ENCODE measurements around the gene DUXA. TPM values are rescaled to one million over a fixed set of nuclear protein-coding genes. Genes with fewer than 3 reads are reported as not detected.
"Not testable (repeated sequence)": the region's sequence is repeated elsewhere in the genome, so short reads cannot be mapped to it uniquely, and the experiment has no call there.

DUXA gene
- total and polyA plus RNA-seq, 3 experiments from 2014 or later: not detected

DNA sequence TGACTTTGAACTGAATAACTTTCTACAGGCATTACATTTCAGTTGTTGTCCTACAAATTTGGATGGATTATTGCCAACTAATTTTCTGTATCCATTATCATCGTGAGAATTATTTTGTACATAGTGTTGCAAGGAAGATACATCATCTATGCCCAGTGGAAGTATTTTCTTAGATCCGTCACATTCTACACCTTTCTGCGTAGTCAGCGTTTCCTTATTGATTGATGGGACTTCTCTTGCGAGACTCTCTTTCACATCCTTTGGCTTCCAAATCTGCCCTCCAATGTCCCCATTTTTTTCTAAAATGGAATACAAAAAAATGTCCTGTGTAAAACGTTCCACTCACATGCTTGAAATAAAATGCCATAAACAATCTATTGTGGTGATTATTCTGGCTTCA is 31.5 kb downstream of the DUXA start:
- H3K9me3 Mint-ChIP-seq: peaks cover 3 to 40% (median 24%) of the 10 kb centered on the region in 5 donors
- Histone ChIP-seq H3K9me3 (ENCODE audit: low read length) (no peaks in the 10 kb centered on the region), H3K4me3 (ENCODE audit: low read length) (no peak overlapping the region), H3K4me1 (ENCODE audit: insufficient read depth, low read length) (no peaks in the 10 kb centered on the region), H3K27ac (ENCODE audit: low read depth, low read length) (no peak overlapping the region), H3K36me3 (ENCODE audit: insufficient read depth, low read length) (no peaks in the 10 kb centered on the region), H3K27me3 (ENCODE audit: insufficient read depth, low read length, poor library complexity, severe bottlenecking) (no peaks in the 10 kb centered on the region)
- ChIA-PET CTCF (no interaction called here), POLR2A (no interaction called here)
- no peak for DNase-seq
- no peak overlapping the region for H3K4me3 Mint-ChIP-seq
- H3K36me3 Mint-ChIP-seq: peaks cover 0 to 9% (median 3%) of the 10 kb centered on the region in 3 donors
- no peaks in the 10 kb centered on the region for H3K4me1 Mint-ChIP-seq
- H3K27me3 Mint-ChIP-seq: peaks cover 12 to 25% of the 10 kb centered on the region in 2 donors
- H3K27ac Mint-ChIP-seq: no peak overlapping the region

DNA sequence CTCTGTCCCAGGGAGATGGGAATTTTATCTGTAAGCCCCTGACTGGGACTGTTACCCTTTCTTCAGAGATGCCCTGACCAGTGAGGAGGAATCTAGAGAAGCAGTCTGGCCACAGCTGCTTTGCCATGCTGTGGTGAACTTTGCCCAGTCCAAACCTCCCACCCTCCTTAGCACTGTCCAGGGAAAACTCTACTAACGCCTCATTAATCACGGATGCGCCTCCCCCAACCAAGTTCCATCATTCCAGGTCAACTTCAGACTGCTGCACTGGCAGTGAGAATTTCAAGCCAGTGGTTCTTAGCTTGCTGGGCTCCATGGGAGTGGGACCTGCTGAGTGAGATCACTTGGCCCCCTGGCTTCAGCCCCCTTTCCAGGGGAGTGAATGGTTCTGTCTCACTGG is 39.9 kb downstream of the DUXA start:
- H3K36me3 Mint-ChIP-seq; H3K4me3 Mint-ChIP-seq; H3K27ac ChIP-seq (ENCODE audit: low read depth, low read length); H3K4me1 Mint-ChIP-seq; H3K27me3 ChIP-seq (ENCODE audit: insufficient read depth, low read length, poor library complexity, severe bottlenecking); H3K4me3 ChIP-seq (ENCODE audit: low read length); POLR2A ChIA-PET; H3K4me1 ChIP-seq (ENCODE audit: insufficient read depth, low read length); H3K9me3 ChIP-seq (ENCODE audit: low read length); CTCF ChIA-PET; DNase-seq; H3K27ac Mint-ChIP-seq; H3K36me3 ChIP-seq (ENCODE audit: insufficient read depth, low read length): not testable (repeated sequence)
- H3K27me3 Mint-ChIP-seq: peaks cover 20 to 46% of the 10 kb centered on the region in 2 donors
- H3K9me3 Mint-ChIP-seq: peaks cover 0 to 38% (median 17%) of the 10 kb centered on the region in 5 donors

DNA sequence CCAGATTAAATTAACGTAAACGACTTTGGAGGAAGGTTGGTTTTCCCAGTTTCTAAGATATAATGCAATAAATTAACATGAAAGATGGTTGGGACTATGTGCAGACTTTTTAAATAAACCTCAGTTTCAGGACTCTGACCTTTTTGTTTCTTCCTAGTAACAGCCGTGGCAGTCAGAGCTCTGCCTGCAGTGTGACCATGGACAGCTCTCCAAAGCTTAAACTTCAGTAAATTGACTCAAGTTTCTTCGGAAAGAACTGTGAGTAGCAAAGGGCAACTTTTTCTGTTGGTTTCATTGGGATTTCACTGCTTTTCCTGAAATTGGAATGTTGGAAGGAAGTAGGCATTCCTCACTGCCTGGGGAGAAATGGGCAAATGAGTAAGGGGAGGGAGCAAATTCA is 43.4 kb downstream of the DUXA start:
- H3K4me1 ChIP-seq (ENCODE audit: insufficient read depth, low read length): no peaks in the 10 kb centered on the region
- no peak overlapping the region for H3K27ac ChIP-seq (ENCODE audit: low read depth, low read length)
- no peaks in the 10 kb centered on the region for H3K9me3 ChIP-seq (ENCODE audit: low read length)
- no peaks in the 10 kb centered on the region for H3K4me1 Mint-ChIP-seq
- no peak overlapping the region for H3K4me3 Mint-ChIP-seq
- ChIA-PET POLR2A (no interaction called here), CTCF (no interaction called here)
- no peak overlapping the region for H3K4me3 ChIP-seq (ENCODE audit: low read length)
- H3K9me3 Mint-ChIP-seq: peaks cover 0 to 23% (median 13%) of the 10 kb centered on the region in 5 donors
- H3K27me3 Mint-ChIP-seq: peaks cover 11 to 26% of the 10 kb centered on the region in 2 donors
- no peaks in the 10 kb centered on the region for H3K27me3 ChIP-seq (ENCODE audit: insufficient read depth, low read length, poor library complexity, severe bottlenecking)
- H3K27ac Mint-ChIP-seq: no peak overlapping the region
- H3K36me3 ChIP-seq (ENCODE audit: insufficient read depth, low read length): no peaks in the 10 kb centered on the region
- H3K36me3 Mint-ChIP-seq: no peaks in the 10 kb centered on the region
- DNase-seq: no peak

DNA sequence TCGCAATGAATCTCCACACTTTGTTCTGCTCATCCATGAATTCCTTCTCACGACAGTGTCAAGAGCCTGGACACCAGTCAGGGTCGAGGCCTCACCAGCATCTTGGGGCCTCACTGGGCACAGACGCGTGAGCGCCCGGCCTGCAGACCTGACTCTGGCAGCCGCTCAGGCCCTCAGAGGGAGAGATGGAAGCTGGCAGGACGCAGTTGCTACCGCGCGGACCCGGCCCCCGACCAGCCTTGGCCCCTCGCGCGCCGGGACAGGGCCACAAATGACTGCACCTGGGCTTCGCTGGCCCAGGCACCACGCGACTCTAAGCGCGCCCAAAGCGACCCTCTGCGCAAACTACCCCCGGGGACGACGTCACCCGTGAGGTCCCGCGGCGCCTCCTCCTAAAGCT is 48.4 kb downstream of the DUXA start:
- ChIA-PET POLR2A (no interaction called here), CTCF (no interaction called here)
- Histone ChIP-seq H3K4me3 (ENCODE audit: low read length) (no peak overlapping the region), H3K9me3 (ENCODE audit: low read length) (peaks cover 5% of the 10 kb centered on the region), H3K27me3 (ENCODE audit: insufficient read depth, low read length, poor library complexity, severe bottlenecking) (no peaks in the 10 kb centered on the region), H3K36me3 (ENCODE audit: insufficient read depth, low read length) (no peaks in the 10 kb centered on the region), H3K27ac (ENCODE audit: low read depth, low read length) (no peak overlapping the region), H3K4me1 (ENCODE audit: insufficient read depth, low read length) (no peaks in the 10 kb centered on the region)
- H3K36me3 Mint-ChIP-seq: peaks cover 3 to 4% (median 3%) of the 10 kb centered on the region in 3 donors
- H3K27me3 Mint-ChIP-seq: peaks cover 6 to 10% of the 10 kb centered on the region in 2 donors
- H3K27ac Mint-ChIP-seq: no peak overlapping the region
- no peaks in the 10 kb centered on the region for H3K4me1 Mint-ChIP-seq
- H3K4me3 Mint-ChIP-seq: no peak overlapping the region
- H3K9me3 Mint-ChIP-seq: peaks cover 8 to 44% (median 30%) of the 10 kb centered on the region in 5 donors
- no peak for DNase-seq

DNA sequence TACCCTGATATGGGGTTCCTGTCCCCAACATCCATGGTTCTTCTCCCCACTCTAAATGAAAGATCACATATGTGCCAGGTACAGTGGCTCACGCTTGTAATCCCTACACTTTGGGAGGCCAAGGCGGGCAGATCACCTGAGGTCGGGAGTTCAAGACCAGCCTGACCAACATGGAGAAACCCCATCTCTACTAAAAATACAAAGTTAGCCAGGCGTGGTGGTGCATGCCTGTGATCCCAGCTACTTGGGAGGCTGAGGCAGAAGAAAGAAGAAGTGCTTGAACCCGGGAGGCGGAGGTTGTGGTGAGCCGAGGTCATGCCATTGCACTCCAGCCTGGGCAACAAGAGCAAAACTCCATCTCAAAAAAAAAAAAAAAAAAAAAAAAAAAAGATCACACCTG is 53.8 kb downstream of the DUXA start:
- Mint-ChIP-seq H3K36me3 (peaks cover 4 to 16% (median 7%) of the 10 kb centered on the region in 3 donors), H3K27me3 (peaks cover 5 to 10% of the 10 kb centered on the region in 2 donors), H3K9me3 (peaks cover 26 to 70% (median 55%) of the 10 kb centered on the region in 5 donors)
- H3K9me3 ChIP-seq (ENCODE audit: low read length): peaks cover 16% of the 10 kb centered on the region
- H3K4me1 ChIP-seq (ENCODE audit: insufficient read depth, low read length); POLR2A ChIA-PET; H3K4me3 Mint-ChIP-seq; DNase-seq; H3K27ac Mint-ChIP-seq; H3K27ac ChIP-seq (ENCODE audit: low read depth, low read length); H3K4me3 ChIP-seq (ENCODE audit: low read length); H3K36me3 ChIP-seq (ENCODE audit: insufficient read depth, low read length); H3K27me3 ChIP-seq (ENCODE audit: insufficient read depth, low read length, poor library complexity, severe bottlenecking); CTCF ChIA-PET; H3K4me1 Mint-ChIP-seq: not testable (repeated sequence)

DNA sequence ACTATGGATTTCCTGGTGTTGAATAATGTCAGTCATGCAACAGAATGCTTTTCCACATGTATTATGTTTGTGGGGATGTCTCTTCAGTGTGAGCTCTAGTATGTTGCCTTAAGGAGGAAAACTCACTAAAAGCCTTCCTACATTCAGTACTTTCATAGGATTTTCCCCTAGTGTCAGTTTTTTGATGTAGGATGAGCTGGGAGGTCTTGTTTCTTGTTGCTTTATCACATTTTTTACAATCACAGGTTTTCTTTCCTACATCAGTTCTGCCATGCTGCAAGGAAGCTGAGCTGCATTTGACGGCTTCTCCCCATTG is 56.0 kb downstream of the DUXA start:
- no peak overlapping the region for H3K27ac Mint-ChIP-seq
- H3K4me1 Mint-ChIP-seq: no peaks in the 10 kb centered on the region
- peaks cover 0 to 17% of the 10 kb centered on the region in 2 donors for H3K27me3 Mint-ChIP-seq
- no peak overlapping the region for H3K4me3 Mint-ChIP-seq
- H3K27ac ChIP-seq (ENCODE audit: low read depth, low read length): no peak overlapping the region
- H3K27me3 ChIP-seq (ENCODE audit: insufficient read depth, low read length, poor library complexity, severe bottlenecking): no peaks in the 10 kb centered on the region
- H3K9me3 Mint-ChIP-seq: peaks cover 33 to 63% (median 51%) of the 10 kb centered on the region in 5 donors
- no peak for DNase-seq
- ChIA-PET POLR2A (no interaction called here), CTCF (no interaction called here)
- H3K9me3 ChIP-seq (ENCODE audit: low read length): peaks cover 11% of the 10 kb centered on the region
- no peaks in the 10 kb centered on the region for H3K36me3 ChIP-seq (ENCODE audit: insufficient read depth, low read length)
- H3K4me3 ChIP-seq (ENCODE audit: low read length): no peak overlapping the region
- no peaks in the 10 kb centered on the region for H3K4me1 ChIP-seq (ENCODE audit: insufficient read depth, low read length)
- H3K36me3 Mint-ChIP-seq: peaks cover 4 to 17% (median 7%) of the 10 kb centered on the region in 3 donors

DNA sequence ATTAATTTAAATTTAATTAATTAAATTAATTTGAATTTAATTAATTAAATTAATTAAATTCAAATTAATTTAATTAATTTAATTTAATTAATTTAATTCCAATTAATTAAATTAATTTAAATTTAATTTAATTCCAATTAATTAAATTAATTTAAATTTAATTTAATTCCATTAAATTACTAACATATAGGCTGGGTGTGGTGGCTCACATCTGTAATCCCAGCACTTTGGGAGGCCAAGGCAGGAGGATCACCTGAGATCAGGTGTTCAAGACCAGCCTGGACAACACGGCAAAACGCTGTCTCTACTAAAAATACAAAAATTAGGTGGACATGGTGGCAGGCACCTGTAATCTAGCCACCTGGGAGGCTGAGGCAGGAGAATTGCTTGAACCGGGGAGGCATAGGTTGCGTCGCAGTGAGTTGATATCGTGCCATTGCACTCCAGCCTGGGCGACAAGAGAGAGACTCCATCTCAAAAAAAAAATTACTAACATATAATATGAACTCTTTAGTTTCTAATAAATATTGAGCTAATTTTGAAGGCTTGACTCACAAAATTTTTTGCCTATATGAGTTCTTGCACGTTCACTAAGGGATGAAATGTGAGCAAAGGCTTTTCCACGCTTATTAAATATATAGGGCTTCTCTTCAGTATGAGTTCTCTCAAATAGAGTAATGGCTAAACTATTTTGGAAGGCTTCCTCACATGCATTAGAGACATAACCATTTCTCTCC is 56.5 kb downstream of the DUXA start:
- H3K4me1 ChIP-seq (ENCODE audit: insufficient read depth, low read length): no peaks in the 10 kb centered on the region
- Mint-ChIP-seq H3K36me3 (peaks cover 4 to 17% (median 7%) of the 10 kb centered on the region in 3 donors), H3K9me3 (peaks cover 33 to 60% (median 51%) of the 10 kb centered on the region in 5 donors), H3K27me3 (peaks cover 0 to 17% of the 10 kb centered on the region in 2 donors), H3K4me3 (no peak overlapping the region), H3K4me1 (no peaks in the 10 kb centered on the region), H3K27ac (no peak overlapping the region)
- no peak for DNase-seq
- no peak overlapping the region for H3K4me3 ChIP-seq (ENCODE audit: low read length)
- no peak overlapping the region for H3K27ac ChIP-seq (ENCODE audit: low read depth, low read length)
- H3K9me3 ChIP-seq (ENCODE audit: low read length): peaks cover 11% of the 10 kb centered on the region
- H3K36me3 ChIP-seq (ENCODE audit: insufficient read depth, low read length): no peaks in the 10 kb centered on the region
- H3K27me3 ChIP-seq (ENCODE audit: insufficient read depth, low read length, poor library complexity, severe bottlenecking): no peaks in the 10 kb centered on the region
- CTCF ChIA-PET: no interaction called here
- POLR2A ChIA-PET: no interaction called here

DNA sequence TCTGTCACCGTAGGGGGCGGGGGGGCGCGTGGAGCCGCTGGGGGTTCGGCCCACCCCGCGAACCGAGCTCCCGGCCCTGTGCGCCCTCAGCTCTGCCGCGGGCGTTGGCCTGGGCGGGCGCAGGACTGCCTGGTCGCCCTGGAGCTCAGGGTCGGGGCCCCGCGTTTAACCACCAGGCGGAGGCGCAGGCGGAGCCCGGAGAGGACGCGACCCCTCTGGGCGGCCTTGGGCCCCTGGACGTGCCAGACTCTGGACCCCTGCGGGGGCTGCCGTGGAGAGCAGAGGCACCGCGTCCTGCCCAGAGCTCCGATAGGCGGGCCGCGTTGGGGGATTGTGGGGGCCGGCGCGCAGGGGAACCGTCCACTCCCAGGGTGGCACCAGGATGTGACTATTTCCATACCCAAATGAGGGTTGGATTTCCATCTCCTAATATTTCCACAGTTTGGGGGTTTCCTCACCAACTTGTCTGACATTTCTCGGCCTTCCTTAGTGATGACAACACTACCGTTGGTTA is 60.5 kb downstream of the DUXA start:
- no peaks in the 10 kb centered on the region for H3K27me3 ChIP-seq (ENCODE audit: insufficient read depth, low read length, poor library complexity, severe bottlenecking)
- Mint-ChIP-seq H3K4me1 (peaks cover 6 to 12% (median 7%) of the 10 kb centered on the region in 3 donors), H3K36me3 (peaks cover 0 to 8% (median 3%) of the 10 kb centered on the region in 3 donors), H3K27ac (no peak overlapping the region), H3K4me3 (no peak overlapping the region), H3K9me3 (peaks cover 12 to 32% (median 24%) of the 10 kb centered on the region in 5 donors), H3K27me3 (peaks cover 6 to 21% of the 10 kb centered on the region in 2 donors)
- H3K9me3 ChIP-seq (ENCODE audit: low read length): peaks cover 8% of the 10 kb centered on the region
- H3K36me3 ChIP-seq (ENCODE audit: insufficient read depth, low read length): no peaks in the 10 kb centered on the region
- no peak for DNase-seq
- no peaks in the 10 kb centered on the region for H3K4me1 ChIP-seq (ENCODE audit: insufficient read depth, low read length)
- no peak overlapping the region for H3K4me3 ChIP-seq (ENCODE audit: low read length)
- ChIA-PET POLR2A (no interaction called here), CTCF (no interaction called here)
- H3K27ac ChIP-seq (ENCODE audit: low read depth, low read length): no peak overlapping the region

Data from CD8-positive, alpha-beta memory T cell (primary cell).